HG03060 (cell line): ENCODE data around the gene RFX1.
"Not testable (repeated sequence)": the region's sequence is repeated elsewhere in the genome, so short reads cannot be mapped to it uniquely, and the experiment has no call there.

Source experiments
- ATAC-seq: cut with Tn5 transposase; IDR thresholded peaks from one replicate; pipeline ENCODE4 v1.9.1; 2021; ENCODE audit warnings: low read depth, moderate number of reproducible peaks; ENCODE audit not compliant: unreplicated experiment

RFX1 gene

GRCh38 chr19:13938301-13939064 is 67.6 kb downstream of the RFX1 start, which contains the start of gene PODNL1:
PODNL1 (minus strand) TSS chr19:13938417; CDS start chr19:13938181, 236 bp downstream.
- ATAC-seq, result no peak

GRCh38 chr19:13937479-13938300 is 68.4 kb downstream of the RFX1 start:
- ATAC-seq, result no peak

DNA sequence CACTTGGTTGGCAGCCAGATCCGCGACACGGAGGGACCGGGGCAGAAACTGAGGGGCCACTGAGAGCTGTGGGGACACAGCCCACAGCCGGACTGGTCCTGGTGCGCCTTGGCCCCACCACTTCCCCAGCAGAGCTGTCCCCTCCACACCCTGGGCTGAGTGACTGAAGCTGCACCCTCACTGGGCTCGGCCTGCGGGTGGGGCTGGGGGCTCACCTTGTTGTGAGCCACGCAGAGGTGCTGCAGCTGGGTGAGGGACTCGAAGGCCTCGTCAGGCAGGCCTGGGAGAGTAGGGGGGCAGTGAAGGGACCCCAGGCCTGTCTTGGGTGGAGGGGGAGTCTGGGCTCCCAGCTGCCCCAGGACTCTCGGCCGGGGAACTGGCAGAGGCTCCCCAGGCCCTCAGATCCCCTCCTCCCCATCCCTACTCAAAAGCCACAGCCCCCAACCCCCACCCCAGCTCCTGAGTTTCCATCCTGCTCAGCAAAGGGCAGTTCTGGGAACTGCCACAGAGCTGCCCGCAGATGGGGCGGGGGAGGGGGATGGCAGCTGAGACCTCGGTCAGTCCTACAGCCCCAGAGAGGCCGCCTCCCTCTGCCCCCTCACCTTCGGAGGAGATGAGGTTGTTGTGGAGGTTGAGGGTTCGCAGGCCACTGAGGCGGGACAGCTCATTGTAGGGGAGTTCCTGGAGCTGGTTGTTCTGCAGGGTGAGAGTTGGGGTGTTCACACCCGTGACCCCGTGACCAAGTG is 70.2 kb downstream of the RFX1 start:
- no peak for ATAC-seq

GRCh38 chr19:13934785-13935109 is 71.4 kb downstream of the RFX1 start:
- ATAC-seq, result no peak

DNA sequence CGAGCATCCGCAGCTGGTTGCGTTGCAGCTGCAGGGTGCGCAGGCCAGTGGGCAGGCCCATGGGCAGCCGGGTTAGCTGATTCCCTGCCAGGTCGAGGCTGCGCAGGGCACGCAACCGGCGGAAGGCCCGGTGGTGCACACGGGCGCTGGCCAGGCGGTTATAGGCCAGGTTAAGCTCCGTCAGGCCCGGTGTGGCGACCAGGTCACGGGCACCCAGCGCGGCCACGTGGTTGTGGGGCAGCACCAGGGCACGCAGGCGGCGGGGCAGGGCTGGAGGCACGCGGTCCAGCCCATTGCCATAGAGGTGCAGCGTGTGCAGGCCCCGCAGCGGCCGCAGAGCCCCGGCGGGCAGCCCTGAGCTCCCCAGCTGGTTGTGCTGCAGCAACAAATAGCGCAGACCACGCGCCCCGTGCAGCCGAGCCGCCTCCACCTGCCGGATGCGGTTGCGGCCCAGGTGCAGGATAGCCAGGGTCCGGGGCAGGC is 73.2 kb downstream of the RFX1 start:
- no peak for ATAC-seq

- no peak for ATAC-seq
These were observed 73.9 kb downstream of the RFX1 start for GRCh38 chr19:13932149-13932637.

GRCh38 chr19:13931391-13932148 is 74.5 kb downstream of the RFX1 start:
- ATAC-seq, result no peak

DNA sequence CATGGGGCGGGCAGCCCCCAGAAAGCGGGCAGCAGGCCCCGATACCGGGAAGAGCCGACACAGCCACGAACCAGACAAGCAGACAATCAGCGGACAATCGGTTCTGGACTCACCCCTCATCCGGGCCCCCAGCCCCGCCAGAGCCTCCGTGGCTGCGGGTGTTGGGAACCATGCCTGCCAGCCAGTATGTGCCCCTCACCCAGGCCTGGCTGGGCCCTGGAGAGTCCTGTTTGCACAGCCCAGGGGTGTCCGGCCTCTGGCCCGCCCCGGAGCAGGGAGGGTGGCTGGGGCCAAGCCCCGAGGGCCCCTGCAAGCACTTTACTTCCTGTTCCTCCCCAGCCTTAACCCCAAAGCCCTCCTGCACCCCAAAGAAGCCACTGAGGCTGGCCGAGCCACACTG is 75.7 kb downstream of the RFX1 start:
- no peak for ATAC-seq

DNA sequence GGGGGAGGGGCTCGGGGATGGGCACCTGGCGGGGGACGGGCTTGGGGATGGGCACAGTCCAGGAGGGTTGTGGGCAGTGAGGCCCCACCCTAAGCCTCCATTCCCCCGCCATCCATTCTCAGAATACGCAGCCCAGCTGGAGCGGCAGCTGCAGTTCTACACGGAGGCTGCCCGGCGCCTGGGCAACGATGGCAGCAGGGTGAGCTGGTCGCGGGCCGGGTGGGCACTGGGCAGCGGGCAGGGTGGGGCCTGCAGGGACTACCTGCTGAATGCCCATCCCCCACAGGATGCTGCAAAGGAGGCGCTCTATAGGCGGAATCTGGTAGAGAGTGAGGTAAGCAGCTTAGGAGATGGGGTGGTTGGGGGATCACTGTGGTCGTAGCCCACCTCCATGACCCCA is 76.2 kb downstream of the RFX1 start:
- no peak for ATAC-seq

GRCh38 chr19:13929340-13929739 is 76.8 kb downstream of the RFX1 start:
- no peak for ATAC-seq

- ATAC-seq, result no peak
These were observed 79.4 kb downstream of the RFX1 start for GRCh38 chr19:13926715-13927114.

GRCh38 chr19:13926010-13926409 is 80.1 kb downstream of the RFX1 start:
- no peak for ATAC-seq

- no peak for ATAC-seq
These were observed 82.7 kb downstream of the RFX1 start for GRCh38 chr19:13923194-13923987.

DNA sequence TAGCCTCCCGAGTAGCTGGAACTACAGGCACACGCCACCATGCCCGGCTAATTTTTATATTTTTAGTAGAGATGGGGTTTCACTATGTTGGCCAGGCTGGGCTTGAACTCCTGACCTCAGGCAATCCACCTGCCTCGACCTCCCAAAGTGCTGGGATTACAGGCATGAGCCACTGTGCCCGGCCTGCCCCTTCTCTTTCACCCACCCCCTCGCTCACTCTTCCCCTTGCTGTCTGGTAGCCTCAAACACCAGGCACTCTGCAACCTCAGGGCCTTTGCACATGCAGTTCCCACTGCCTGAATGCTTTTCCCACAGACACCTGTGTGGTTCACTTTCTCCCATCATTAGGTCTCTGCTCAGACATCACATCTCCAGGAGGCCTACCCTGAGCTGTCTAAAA is 84.0 kb downstream of the RFX1 start:
- ATAC-seq, result not testable (repeated sequence)

GRCh38 chr19:13920940-13921747 is 85.0 kb downstream of the RFX1 start:
- no peak for ATAC-seq

DNA sequence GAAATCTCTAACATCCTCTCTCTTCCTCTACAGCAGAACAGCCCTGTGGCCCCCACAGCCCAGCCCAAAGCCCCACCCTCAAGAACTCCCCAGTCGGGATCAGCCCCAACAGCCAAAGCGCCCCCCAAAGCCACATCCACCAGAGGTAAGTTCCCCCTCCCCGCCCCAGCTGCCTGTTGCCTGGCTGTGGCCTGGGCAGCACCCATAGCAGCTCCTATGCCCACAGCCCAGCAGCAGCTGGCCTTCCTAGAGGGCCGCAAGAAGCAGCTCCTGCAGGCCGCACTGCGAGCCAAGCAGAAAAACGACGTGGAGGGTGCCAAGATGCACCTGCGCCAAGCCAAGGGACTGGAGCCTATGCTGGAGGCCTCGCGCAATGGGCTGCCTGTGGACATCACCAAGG is 85.6 kb downstream of the RFX1 start:
- ATAC-seq, result no peak

DNA sequence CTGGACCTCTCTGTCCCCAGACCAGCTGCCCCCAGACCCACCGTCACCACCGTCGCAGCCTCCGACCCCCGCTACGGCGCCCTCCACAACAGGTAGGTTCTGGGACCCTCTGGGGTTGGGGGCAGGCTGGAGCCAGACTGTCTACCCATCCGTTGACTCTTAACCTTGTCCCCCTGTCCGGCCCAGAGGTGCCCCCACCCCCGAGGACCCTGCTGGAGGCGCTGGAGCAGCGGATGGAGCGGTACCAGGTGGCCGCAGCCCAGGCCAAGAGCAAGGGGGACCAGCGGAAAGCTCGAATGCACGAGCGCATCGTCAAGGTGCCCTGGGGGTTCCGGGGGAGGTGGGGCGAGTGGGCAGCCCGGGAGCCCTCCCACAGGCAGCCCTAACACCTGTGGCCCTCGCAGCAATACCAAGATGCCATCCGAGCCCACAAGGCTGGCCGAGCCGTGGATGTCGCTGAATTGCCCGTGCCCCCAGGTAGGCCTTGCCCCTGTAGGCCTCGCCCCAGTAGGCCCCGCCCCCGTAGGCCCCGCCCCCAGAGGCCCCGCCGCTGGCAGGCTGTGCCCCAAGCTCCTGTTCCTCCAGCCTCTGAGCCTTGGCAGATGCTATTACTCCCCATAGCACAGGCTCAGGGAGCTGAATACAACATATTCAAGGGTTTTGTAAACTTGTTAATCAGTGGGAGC is 87.3 kb downstream of the RFX1 start:
- no peak for ATAC-seq

GRCh38 chr19:13917888-13918406 is 88.2 kb downstream of the RFX1 start:
- no peak for ATAC-seq
